GM19468 (cell line): ENCODE data around the gene PDCD1.
"Not testable (repeated sequence)": the region's sequence is repeated elsewhere in the genome, so short reads cannot be mapped to it uniquely, and the experiment has no call there.

Source experiments
- ATAC-seq: cut with Tn5 transposase; IDR thresholded peaks from one replicate; pipeline ENCODE4 v1.9.1; 2021; ENCODE audit warnings: mild to moderate bottlenecking, moderate library complexity, moderate number of reproducible peaks; ENCODE audit not compliant: unreplicated experiment; ENCODE audit errors: extremely low read depth

The PDCD1 gene

DNA sequence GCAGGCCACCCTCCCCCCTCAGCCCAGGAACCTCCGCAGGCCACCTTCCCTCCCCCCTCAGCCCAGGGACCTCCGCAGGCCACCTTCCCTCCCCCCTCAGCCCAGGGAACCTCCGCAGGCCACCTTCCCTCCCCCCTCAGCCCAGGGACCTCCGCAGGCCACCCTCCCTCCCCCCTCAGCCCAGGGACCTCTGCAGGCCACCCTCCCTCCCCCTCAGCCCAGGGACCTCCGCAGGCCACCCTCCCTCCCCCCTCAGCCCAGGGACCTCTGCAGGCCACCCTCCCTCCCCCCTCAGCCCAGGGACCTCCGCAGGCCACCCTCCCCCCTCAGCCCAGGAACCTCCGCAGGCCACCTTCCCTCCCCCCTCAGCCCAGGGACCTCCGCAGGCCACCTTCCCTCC lies 52.5 kb downstream of the PDCD1 start:
- ATAC-seq, result not testable (repeated sequence)

DNA sequence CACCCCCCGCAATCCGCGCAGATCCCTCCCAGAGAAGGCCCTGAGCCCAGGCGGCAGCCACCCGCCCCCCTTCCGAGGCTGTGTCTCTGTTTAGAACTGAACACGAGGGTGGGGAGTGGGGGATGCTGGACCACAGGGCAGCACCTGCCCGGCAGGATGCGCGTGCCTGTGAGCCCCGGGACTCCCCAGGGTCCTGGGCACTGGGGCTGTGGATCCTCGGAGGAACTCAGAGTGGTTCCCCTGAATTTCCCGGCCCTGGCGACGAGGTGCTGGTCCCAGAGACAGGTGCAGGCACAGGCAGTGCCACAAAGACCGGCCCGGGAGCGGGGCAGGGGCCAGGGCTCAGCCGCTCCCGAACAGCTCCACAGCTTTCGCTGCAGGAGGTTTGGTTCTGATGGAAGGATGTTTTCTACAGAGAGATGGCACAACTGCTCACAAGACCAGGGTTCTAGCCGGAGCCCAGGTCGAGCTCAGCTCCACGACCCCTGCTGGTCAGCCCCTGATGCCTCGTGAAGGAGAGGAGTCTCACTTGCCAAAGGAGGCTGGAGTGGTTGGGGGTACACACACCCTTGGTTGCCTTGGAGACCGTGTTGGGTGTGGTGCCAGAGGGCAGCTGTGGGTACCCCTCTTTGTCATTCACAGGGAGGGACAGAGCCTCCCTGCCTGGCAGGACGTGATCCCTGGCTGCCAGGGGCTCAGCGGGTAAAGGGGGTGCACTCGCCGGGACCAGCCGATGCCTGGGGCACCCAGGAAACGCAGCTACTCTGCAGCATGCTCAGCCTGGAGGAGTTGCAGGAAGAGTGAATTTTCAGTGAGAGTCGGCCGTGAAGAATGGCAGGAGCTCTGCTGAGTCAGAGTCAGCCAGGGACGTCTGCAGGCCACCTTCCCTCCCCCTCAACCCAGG lies 54.1 kb downstream of the PDCD1 start:
- ATAC-seq, result no peak

DNA sequence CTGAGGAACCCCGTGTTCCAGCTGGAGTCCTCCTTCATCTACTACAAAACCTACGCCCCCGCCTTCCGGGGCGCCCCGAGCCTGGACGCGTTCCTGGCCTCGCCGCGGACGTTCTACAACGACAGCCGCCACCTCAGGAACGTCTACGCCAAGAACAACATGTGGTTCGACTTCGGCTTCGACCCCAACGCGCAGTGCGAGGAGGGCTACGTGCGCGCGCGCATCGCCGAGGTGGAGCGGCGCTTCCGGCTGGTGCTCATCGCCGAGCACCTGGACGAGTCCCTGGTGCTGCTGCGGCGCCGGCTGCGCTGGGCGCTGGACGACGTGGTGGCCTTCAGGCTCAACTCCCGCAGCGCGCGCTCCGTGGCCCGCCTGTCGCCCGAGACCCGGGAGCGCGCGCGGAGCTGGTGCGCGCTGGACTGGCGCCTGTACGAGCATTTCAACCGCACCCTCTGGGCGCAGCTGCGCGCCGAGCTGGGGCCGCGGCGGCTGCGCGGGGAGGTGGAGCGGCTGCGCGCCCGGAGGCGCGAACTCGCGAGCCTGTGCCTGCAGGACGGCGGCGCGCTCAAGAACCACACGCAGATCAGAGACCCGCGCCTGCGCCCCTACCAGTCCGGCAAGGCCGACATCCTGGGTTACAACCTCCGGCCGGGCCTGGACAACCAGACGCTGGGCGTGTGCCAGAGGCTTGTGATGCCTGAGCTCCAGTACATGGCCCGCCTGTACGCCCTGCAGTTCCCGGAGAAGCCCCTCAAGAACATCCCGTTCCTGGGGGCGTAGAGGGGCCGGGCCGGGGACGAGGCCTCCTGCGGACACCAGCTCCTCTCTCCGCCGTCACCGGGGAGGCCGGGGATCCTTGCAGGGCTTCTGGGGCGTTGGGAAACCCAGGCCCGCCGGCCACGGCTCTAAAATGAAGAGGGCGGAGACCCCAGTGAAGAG lies 55.0 kb downstream of the PDCD1 start:
- no peak for ATAC-seq

- no peak for ATAC-seq
Measured at GRCh38 chr2:241802421-241803318, 56.0 kb downstream of the PDCD1 start.

DNA sequence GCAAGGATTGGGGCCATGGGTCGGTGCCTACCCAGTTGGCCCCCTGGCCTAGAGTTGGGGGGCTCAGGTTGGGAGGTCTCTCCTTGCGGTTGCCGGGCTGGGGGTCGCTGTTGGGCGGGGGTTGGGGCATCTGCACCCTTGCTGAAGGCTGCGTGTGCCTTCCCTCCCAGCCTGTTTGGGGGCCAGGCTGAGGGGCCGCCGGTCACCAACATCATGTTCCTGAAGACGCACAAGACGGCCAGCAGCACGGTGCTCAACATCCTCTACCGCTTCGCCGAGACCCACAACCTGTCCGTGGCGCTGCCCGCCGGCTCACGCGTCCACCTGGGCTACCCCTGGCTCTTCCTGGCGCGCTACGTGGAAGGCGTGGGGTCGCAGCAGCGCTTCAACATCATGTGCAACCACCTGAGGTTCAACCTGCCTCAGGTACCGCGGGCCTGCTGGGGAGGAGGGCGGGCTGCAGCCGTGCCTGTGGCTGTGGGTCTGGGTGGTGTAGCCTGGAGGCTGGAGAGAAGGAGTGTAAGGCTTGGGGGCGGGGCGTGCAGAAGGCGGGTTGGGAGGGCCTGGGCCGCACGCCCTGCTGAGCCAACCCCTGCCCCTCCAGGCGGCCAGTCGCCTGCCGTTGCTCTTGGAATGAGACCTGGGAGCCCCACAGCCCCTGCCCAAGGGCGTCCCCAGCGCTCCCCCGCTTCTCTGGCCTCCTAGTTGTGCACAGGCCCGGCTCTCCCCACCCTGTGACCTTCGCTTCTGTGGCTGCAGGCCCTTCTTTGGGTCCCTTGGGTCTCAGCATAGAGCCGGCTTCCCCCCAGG lies 56.9 kb downstream of the PDCD1 start:
- no peak for ATAC-seq

- ATAC-seq, result not testable (repeated sequence)
Measured at GRCh38 chr2:241800198-241800903, 58.3 kb downstream of the PDCD1 start.
